DMS79 treated with DMSO at 0.1 percent for 48 hours (cell line): Measurements from ENCODE around the gene GMDS.
A peak's percentile ranks its signal among the peaks of the same experiment; 100 is the strongest.

Source experiments
- DNase-seq: peaks from one replicate; lab custom pipeline; 2025; lab: John Stamatoyannopoulos, UW

Gene GMDS

DNA sequence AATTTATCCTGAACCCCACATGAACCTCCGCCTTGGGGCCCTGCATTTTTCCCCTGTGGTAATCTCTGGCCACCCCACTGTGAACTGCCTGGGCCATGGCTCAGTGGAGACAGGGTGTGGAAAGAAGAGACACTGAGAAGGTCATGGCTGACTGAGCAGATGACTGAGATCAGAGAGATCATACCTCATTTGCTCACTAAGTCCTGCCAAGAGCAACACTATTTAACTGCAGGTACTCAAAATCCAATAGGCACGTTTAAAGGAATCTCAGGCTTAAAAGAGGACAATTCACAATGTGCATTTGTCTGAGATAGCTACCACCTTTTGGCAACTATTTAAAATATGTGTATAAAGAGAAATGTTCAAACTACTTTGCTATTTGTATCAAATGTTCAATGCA, 305.0 kb downstream of the GMDS start:
- DNase-seq = no peak

DNA sequence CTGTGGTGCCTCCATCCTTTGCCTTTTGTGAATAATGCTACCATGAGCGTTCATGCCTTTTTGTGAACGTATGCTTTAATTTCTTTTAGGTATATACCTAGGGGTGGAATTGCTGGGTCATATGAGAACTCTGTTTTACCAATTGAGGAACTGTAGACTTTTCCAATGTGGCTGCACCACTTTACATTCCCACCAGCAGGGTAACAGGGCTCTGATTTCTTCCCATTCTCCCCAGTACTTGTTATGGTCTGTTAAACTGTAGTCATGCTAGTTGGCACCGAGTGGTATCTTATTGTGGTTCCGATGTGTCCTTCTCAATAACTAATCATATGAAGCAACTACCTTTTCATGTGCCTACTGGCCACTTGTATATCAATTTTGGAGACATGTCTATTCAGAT, 312.1 kb downstream of the GMDS start:
- no peak for DNase-seq

DNA sequence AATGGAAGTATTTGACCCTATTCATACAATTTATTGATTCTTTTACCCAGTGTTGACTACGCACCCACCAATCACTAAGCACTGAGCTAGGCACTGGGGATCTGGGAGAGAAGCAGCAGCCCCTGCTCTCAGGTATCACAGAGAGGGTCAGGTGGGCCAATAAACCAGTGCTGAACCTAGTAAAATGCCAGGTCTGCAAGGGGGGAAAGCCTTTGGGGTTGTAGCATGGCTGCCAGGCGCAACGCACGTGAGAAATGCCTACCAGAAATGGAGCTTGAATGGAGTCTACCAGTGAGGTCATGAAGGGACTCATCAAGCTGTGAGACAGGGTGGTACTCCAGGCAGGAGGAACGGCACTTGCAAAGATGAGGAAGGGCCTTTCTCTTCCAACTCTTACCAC, 313.6 kb downstream of the GMDS start:
- DNase-seq = no peak

DNA sequence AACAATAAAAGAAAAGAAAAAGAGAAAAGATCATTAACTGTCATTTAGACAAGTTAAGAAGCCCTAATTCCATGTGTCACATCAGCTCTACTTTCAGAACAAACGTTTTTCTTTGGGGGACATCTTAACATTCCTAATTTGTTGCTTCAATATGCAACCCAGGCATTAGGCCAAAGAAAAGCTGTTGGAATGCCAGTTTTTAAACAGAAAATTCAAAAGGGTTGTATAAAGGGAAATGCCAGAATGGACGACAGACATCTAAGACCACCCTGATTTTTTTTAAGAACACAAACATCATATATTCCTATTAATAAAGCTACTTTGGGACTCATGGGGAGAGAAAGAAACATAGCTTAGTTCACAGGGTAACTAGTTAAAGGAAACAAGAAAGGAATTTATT, 315.0 kb downstream of the GMDS start:
- DNase-seq = no peak

DNA sequence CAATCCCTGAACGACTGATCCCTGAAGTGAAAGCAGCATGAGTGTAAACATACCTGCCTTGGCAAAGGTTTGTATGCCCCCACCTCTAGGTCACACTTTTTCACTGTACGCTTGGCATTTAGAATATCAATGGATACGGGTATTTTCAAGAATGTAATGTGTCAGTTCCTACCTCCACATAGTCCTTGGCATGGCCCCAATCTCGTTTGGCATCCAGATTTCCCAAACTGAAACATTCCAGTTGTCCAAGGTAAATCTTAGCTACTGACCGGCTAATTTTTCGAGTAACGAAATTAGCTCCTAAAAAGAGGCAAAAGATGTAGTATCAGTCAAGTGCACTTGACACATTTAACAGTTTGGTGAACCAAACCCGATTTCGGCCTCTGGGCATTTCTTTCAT, 315.5 kb downstream of the GMDS start:
- DNase-seq = no peak

DNA sequence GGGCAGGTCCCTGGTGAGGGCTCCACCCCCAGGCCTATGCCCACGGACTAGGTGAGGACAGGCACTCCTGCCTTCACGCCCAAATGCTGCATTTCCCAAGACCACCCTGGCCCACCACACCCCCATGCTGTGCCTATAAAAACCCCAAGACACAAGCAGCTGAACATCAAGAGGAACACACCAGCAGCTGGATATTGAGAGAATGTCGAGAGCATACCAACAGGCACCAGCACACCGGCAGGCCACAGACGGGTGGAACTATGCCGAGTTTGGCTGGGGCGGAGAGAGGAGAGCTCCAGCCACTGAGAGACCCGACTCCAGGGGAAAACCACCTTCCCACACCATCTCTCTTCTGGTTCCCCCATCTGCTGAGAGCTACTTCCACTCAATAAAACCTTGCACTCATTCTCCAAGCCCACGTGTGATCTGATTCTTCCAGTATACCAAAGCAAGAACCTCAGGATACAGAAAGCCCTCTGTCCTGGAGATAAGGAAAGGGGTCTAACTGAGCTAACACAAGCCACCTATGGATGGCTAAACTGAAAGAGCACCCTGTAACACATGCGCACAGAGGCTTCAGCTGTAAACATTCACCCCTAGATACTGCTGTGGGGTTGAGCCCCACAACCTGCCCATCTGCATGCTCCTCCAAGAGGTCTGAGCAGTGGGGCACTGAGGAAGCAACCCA, 319.5 kb downstream of the GMDS start:
- DNase-seq = no peak

DNA sequence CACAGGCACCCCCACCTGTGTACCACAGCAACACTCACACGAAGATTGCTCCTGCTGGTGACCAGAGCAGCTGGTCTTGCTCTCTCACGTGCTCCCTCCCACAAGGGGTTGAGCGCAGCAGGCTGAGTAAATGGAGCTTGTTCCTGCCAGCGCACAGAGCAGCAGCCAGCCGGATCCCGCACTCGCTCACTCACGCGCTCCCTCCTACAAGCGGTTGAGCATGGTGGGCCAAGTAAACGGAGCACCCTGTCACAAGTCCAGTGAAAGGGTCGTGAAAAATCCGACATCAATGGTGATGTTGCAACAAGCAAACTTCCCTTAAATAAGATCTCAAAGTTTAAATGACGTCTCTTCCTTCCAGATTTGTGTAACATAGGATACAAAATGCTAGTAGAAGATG, 322.0 kb downstream of the GMDS start:
- DNase-seq = no peak

DNA sequence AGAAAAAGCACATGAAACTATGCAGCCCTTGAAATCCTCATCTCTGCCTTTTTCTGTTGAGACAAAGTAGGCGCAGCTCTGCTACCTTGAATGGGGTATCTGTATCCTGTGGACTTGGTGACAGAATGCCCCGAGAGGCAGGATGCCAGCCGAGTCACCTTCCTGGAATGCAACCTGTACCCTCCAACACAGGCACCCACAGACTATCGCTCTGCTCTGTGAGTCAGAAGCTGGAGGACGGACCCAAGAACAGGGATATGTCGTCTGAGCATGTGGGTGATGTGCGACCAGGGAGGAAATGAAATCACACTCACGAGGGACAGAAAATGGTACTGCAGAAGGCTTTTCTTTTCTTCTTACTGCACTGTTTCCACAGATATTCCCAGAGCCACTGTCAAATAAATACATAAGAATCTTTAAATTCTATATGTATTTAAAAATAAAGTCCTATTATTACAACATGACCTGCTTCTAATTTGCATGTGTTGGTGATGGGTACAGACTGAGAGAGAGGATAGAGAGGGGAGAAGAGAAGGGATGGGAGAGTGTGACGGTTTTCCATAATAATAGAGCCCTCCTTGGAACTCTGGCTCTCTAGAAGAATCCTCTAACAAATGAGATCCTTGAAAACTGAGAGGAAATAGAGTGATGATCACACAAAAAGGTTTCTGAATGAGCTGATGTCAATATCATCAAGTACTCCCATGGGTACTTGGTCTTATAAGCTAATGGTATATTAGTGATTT, 327.6 kb downstream of the GMDS start:
- no peak for DNase-seq

DNA sequence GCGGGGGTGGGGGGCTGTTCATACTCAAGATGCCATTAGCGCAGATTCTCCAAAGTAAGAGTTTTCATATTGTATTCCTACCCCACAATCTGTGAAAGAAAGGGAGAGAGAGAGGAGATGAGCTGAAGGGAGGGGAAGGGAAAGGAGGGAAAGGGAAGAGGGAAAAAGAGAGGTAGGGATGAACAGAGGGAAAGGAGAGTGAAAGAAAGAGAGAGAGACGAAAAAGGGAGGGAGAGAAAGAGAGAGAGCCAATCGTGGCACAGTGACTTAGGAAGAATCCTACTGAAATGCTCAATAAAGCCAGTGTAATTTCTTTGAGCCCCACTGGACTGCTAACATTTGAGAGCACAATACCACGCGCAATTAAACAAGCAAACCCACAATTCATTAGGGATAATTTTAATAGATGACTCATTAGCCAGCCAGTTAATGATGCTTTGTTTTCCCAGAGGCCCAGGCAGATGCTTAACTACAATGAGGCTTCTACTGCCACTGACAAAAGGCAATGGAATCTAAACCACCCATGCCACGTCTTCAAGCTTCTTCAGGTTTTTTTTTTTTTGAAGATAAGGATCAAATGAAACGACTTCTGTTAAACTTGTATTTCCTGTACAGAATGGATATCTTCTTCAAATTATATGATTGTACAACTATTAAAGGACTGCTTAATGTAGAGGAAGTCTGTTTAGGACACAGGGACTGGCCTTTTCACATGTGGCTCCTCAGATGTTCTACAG, 328.9 kb downstream of the GMDS start:
- peak; percentile 32 for DNase-seq

DNA sequence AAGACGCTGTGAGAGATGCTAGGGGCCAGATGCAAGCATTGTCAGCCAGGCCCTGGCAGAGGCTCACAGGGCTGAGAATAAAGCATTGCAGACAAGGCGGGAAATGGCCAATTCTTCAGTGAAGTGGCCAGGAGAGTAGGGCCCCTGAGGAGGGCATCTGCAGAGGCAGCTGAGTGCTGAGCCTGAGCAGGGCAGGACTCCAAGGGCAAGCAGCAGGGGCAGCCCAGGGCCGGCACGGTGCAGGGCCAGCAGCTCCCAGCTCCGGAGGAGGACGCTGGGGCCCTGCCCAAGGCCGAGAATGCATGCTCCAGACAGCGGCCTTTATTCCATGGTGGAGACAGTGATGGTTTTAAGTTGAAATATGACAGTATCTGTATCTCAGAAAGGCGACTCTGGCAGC, 330.2 kb downstream of the GMDS start:
- no peak for DNase-seq

DNA sequence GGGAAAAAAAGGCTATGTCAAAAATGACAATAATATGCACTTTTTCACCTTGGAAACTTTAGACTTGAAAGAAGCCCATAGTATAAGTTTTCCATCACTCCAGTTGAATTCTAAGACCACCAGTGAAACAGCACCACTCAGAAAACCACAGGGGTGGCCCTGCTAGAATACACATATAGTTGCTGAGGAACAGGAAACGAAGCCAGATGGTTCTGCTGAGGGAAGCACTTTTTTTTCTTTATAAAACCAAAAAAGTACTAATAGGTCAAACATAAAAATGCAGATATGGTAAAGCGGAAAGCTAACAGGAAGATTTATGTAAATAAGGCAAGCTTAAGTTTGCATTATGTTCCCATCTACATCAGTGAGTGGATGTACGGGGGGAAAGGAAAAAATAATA, 331.8 kb downstream of the GMDS start:
- no peak for DNase-seq

DNA sequence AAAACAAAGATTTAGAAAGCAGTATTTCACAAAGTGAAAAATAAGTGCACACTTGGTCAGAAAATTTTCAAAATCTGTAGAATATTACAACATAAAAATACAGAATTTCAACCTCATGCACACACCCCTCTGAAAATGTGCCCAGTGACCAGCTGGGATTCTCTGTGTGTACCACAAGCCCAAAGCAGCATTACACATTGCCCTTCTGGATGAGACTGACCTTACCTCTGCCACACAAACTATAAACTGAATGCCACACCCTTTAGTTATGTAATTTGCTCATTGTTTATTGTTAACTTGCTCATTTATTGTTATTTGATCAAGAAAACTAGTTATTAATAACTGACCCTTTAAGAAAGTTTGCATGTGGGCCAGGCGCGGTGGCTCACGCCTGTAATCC, 332.7 kb downstream of the GMDS start:
- DNase-seq = no peak

DNA sequence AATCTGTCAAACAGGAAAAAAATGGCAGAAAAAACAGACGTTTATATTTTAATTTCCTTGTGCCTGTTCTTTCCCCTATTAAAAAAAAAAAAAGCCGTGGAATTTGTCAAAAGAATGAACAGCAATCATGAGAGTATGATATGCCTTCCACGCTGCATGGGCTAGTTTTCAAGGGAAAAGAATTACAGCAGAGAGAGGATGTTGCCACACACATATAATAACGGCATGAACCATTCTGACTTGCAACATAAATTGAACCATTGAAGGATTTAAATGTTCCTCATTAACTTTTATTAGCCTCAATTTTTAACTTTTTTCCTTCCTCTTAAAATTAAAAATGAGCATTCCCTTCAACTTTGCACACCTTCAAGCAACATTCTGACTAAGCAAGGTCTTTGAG, 333.9 kb downstream of the GMDS start:
- DNase-seq = no peak

DNA sequence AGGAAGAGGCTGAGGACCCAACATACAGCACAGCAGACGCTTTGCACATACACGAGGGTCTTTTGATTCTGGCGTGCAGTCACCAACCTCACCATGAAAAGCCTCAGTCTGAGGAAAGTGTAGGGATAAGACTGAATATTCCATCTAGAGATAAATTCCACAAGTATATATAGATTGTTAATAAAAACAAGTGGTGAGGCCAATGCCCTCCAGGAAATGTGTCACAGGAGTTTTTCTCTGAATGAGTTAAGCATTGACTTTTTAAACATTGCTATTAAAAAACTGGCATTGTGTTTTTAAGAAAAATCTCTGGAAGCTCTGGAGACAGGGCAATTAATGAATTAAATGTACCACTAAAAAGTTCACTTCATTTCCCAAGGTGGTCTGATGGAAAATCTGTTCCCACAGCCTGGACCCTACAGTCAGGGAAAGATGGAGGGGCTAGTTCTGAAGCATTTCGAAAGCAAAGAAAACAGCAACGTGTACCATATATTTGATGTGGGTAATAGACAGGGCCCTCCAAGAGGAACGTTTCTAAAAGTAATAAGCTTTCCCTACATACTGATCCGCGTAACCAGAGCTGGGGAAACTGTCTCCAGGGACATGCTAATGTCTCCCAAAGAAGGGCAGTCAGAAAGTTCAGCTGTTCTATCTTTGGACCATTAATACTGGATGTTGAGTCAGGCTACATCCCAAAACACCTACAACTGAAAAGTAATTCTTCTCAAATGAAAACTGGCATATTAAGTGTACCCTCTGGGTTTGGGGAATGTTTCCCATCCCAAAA, 334.6 kb downstream of the GMDS start:
- DNase-seq = no peak

DNA sequence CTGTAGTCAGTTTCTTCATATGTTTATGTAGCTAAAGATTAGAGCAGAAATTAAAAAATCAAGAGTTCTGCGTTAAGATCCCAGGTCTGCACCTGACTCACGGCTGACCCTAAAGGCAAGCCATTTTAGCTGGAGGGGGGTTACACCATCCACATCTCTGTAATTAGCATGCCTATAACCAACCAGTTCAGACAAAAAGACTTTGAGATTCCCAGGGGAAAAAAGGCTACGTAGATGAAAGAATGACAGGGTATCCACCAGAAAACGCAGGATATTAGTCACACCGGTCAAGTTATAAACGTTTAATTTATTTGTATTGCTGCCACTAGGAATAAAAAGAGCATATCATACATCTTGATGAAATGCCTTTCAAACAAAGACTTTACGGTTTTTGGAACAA, 336.6 kb downstream of the GMDS start:
- no peak for DNase-seq

DNA sequence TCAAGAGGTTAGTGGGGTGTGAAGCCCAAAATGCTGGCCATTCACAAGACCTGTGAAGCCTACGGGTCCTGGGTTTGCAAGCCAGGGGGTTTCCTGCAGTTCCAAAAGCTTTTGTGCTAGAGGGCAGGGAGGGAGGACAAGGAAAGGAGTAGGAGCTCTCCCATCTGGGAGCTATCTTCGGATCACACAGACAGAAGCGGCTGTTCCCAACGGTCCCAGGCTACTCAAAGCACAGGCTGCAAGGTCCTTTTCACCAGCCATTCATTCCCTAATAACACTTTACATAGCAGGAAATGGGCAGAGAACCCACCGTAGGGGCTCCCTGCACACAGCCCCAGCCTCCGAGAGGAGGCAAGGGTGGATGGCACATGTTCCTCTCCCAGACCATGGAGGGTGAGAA, 338.8 kb downstream of the GMDS start:
- no peak for DNase-seq

DNA sequence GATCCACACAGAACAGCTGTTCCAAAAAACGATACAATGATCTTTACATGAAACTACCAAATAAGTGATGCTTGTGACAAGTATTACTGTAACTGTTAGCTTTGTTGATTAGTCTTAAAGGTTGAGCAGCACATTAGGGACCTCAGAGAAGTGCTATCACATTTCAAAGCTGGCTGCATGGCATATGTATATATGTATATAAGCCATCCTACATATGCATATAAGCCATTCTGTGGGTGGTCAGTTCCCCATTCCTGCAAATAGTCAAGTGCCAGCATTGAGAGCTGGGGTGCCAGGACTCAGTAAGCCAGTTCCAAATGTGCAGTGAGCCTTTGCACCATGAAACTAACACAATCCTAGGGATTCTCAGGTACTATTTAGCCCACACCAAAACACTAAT, 339.4 kb downstream of the GMDS start:
- no peak for DNase-seq

DNA sequence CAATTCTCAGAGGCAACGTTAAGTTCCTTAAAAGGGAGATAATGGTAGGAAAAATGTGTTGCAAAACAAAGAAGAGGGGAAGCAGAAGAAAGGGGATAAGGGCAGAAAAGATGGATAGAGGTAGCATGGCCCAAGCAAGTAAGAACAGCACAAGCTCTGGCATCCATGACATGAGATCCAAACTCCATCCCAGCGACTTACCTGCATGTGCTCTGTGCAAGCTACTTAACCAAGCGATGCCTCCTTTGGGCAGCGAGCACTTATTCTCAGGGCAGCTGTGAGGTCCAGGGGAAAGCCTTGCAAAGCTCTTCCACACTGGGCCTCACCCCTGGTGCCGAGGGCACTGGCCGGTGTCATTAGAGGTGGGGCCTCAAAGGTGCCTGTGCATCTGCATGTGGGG, 340.5 kb downstream of the GMDS start:
- DNase-seq = no peak

DNA sequence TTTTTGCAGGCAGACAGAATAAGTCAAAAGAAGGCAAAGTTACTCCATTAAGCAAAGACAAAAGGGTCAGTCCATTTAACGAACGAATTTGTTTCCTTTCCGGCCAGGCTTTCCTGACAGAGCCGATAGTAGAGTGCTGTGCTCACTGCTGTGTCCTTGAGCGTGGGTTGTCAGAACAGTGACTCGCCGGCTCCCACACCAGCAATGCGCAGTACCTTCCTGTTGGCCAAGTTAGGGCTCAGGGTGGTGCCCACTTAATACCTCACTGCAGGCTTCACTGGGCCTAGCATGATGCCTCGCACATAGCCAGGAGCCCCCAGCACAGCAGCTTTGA, 341.0 kb downstream of the GMDS start:
- DNase-seq = no peak

DNA sequence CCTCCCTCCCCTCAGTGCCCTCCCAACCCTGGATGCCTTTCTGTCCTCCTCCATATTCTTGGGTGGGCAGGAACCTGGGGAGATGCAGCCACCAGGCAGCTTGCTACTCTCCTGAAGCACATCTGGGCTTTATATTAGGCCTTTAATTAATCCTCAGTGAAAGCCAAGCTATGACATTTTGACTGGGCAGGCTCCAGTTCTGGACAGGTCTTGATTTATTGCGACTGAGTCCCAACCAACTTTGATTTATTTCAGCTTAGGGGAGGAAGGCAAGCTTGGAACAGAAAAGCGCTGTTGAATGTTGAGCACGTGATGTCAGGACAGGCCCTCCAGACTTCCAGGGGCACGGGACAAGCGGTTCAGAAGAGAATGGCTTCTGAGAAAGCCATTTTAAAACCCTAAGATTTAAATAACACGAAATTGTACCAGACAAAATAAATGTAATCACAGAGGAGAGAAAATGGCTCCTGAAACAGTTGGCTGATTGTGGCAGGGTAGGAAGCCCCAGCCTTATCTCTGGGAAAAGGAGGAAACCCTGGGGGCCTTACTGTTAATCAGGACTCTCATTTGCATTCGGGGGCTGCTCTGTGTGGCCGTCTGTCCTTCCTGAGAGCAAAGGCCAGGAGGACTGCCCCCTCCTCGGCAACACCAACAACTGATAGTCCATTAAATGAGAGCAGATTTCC, 341.5 kb downstream of the GMDS start:
- DNase-seq = no peak

DNA sequence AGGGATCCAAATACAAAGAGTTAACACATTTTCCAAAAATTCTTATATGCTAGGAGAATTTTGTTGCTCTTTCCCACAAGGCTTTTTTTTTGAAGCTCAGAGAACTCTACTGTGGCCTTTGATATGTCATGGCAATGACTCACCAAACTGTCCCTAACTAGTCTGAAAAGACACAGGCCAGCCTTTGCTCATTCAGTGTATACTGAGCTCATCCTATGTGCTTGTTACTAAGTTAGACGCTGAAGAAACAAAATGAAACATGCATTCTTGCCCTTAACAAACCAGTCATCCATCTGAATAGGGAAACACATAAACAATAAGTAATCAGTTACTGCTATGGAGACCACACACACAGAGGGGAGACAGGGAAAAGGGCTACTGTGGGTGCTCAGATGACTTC, 343.8 kb downstream of the GMDS start:
- DNase-seq = no peak

DNA sequence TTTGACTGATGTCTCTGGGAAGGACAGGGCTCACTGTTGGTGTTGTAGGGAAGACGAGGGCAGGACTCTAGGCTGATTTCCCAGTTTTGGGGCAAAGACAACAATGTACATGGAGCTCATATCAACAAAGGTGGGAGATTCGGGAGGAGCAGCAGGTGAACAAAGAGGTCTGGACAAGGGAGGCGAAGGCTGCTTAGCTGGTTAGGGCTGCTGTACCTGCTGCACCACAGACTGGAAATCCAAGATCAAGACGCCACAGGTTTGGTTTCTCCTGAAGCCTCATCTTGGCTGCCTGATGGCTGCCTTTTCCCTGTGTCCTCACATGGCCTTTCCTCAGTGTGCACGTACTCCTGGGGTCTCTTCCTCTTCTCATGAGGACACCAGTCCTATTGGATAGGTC, 348.5 kb downstream of the GMDS start:
- no peak for DNase-seq
